GM19467 (cell line): ENCODE results near the gene PPAN.

Source experiments
- ATAC-seq: cut with Tn5 transposase; IDR thresholded peaks from one replicate; pipeline ENCODE4 v1.9.1; 2021; ENCODE audit warnings: mild to moderate bottlenecking, moderate library complexity; ENCODE audit not compliant: unreplicated experiment

PPAN gene

GRCh38 chr19:10113592-10113963 is 7.4 kb downstream of the PPAN start:
- no peak for ATAC-seq

- ATAC-seq: no peak
These were observed 7.9 kb downstream of the PPAN start for GRCh38 chr19:10113964-10114650.

- ATAC-seq: no peak
These were observed 8.7 kb downstream of the PPAN start for GRCh38 chr19:10114651-10115391.

- ATAC-seq: no peak
These were observed 9.4 kb downstream of the PPAN start for GRCh38 chr19:10115392-10116084.

DNA sequence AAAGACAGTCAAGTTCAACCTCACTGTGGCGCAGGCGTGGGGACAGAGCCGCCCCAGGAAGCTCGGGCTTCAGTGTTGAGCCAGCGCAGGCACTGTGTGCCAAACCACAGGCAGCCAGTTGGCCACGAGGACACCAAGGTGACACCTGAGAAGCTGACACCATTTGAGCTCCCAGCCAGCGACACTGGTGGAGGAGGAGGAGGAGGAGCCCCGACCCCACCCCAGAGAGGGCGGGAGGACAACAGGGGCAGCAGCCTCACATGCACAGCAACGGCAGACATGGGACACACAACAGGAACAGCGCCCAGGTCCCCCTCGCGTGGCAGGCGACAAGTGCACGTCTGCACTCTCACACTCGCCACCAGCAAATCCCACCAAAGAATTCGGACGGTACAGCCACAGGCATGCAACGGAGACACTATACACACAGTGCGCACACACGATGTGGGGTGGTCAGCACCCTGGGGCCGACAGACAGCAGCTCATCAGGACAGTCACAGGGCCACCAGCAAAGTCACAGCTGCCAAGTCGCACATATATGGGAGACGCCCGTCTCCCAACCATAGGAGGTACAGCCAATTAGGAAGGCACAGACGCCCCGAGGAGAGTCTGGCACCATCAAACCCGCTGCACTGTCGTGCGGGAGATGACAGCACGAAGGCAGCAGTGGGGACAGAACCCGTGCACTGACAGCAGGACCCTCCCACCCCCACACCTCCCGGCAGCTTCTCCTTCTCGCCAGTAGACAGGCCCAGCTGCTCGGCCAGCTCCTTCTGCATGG is 10.1 kb downstream of the PPAN start:
- no peak for ATAC-seq

DNA sequence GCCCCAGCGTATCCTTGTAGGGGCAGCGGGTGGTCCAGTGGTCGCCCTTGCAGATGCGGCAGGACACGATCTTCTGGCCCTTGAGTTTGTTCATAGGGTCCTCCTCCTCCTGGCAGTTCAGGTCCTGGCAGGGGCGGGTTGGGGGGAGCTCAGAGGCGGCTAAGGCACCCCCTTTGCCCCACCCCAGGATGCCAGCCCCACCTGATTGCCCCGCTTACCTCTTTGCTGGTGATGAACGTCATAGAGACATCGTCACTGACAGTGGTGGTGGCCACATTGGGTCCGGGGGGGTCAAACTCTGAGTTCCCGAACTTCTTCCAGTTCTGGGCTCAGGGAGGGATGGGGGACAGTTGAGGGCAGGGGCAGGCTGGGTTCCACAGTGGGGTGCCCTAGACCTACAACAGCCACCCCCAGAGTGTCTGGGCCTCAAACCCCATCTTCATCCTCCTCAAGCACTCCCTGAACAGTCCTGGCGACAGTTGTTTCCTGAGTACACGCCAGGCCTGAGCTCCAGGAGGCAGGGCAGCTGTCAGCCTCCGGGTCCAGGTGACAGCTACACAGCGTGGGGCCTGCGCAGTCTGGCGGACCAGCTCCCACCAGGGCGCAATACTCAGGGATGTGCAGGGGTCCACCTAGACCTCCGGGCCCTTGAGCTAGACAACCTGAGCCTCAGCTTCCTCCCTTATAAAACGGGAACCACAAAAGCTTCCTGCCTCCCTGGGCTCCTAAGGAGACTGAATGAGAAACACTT is 10.9 kb downstream of the PPAN start:
- ATAC-seq: no peak

- ATAC-seq: no peak
These were observed 12.8 kb downstream of the PPAN start for GRCh38 chr19:10118960-10119359.

DNA sequence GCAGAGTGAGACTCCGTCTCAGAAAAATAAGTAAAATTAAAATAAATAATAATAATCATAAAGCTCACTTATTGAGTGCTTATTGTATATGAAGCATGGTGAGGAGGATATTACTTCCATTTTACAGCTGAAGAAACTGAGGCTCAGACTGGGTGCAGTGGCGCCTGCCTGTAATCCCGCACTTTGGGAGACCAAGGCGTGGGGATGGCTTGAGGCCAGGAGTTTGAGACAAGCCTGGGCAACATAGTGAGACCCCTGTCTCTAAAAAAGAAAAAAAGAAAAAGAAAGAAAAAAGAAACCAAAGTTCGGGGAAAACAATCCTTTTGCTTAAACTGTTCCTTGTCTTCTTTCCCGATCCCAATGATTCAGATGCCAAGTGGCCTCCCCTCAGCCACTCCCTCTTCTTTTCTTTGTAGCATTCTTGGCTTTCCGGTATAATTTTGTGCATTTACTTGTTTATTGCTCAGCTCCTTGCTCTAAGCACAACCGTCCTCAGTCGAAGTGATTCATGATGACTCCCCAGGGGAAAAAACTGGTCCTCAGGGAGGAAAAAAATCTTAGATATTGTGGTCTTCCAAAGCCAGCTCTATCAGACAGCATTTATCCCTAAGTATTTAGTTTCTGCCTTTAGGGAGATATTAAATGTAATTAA is 14.5 kb downstream of the PPAN start:
- ATAC-seq: no peak

- ATAC-seq: no peak
These were observed 15.9 kb downstream of the PPAN start for GRCh38 chr19:10122045-10122444.

- ATAC-seq: no peak
These were observed 18.3 kb downstream of the PPAN start for GRCh38 chr19:10124429-10124828.

DNA sequence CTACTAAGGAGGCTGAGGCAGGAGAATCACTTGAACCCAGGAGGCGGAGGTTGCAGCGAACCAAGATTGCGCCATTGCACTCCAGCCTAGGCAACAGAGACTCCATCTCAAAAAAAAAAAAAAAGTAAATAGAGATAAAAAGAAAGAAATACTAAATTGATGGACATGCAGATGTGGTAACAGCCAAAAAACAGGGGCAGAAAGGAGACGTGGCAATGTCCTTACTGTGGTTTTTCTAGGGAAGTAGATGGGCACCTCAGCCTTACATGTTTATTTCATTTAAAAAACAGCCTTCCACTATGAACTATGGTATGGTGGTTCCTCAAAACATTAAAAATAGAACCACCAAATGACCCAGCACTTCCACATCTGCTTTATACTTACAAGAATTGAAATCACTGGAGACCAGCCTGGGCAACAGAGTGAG is 20.1 kb downstream of the PPAN start:
- no peak for ATAC-seq

DNA sequence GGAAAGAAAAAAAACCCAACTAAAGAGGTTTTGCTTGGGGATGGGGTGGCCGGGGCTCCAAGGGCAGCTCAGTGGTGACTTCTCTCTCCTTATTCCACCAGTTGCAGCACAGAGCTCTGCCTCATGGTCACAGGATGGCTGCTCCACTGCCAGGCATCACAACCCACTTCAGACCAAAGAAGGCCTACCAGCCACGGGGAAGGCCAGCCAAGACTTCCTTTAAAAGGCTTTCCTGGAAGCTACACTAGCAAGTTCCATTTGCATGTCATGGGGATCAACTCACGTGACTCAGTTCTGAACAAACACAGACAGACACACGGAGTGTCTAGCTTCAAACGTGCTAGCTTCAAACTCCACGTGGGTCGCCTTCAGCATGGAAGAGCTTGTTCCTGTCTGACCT is 26.7 kb downstream of the PPAN start:
- ATAC-seq: no peak

- ATAC-seq: no peak
These were observed 27.4 kb downstream of the PPAN start for GRCh38 chr19:10133596-10133995.

- no peak for ATAC-seq
These were observed 27.9 kb downstream of the PPAN start for GRCh38 chr19:10134040-10134439.

DNA sequence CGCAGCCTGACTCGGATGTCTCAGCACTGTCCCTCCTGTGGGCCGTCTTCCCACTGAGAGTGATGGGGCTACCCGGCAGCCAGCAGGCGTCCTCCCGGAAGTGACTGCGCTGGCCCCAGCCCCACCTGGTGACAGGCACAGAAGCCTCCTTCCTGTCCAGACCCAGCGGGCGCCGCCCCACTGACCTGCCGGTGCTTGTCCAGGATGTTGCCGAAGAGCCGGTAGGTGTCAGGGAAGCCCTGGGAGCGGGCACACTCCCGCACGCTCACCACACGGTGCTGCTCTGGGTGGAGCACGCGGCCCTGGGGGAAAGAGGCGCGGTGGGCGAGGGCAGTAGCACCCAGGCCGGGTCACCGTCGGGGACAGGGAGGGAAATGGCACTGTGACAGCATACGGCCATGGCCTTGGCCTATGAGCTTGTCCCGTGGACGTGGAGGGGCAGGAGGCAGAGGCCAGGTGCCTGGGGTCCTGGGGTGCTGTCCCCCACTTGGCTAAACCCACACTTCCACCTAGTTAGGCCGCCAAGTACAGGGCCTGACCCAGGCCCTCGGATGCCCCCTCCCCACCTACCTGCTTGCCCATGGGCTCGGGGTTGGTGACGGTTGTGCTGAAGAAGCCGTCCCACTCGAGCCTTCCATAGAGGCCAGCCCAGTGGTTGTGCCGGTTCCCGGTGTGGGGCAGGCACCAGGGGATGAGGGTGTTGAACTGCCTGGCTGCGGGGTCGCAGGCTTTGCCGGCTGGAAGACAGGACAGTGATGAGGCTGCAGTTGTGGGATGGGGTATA is 29.6 kb downstream of the PPAN start:
- ATAC-seq: no peak

DNA sequence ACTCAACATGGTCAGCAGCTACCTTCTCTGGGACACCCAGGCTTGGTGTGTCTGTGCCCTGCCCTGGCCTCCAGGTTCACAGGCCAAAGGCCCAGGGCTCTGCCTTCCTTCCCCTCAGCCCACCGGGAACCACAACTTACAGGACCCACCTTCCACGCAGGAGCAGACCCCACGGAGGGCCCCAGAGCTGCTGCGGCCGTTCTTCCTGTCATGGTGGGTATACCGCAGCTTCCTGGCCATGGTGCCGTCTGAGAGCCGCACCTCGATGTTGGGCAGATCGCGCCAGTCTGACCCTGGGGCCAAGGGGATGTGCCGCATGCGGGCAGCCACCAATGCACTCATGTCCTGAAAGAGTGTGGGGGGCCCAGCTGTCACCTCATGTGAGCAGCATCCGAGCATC is 30.8 kb downstream of the PPAN start:
- ATAC-seq: no peak

DNA sequence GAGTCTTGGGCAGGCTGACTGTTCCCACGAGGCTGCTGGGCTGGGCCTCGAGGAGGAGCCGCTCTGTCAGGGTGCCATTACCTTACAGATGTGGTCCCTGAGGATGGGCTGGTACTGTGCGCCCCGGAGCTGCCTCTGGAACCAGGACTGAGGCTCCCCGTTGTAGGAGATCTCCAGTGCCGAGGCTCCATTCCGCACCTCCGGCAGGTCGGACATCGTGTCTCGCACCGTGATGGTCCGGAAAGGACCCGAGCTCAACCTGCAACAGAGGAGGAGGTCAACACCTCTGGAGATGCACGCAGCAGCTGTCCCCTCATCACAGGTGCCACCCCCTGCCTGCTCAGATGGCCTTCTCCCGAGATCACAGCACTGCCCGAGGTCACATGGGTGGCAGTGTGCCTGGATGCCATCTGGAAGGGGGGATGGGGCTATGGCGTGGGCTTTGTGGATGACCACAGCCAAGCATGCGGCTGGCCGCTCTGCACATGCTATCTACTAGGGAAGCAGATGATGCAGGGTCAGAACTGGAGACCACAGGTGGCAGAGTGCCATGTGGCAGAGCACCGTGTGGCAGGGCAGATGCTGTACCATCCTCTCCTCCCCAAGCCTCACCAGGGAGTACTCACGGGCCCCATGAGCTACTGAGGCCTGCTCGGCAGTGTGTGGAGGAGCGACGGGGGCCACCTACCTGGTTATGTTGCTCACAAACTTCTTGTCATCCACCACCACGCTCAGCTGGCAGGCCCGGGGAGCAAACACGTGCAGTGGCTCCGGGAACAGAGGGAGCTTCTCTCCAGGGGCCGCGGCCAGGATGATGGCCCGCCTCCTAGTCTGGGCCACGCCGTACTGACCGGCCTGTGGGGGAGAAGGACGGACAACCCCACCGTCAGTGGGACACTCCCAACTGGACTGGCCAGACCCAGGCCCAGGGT is 31.9 kb downstream of the PPAN start:
- no peak for ATAC-seq
